Activated T-cell treated with anti-CD3 and anti-CD28 coated beads for 1 hour (primary cell): ENCODE results near the gene CTTNBP2.

Experiments
- DNase-seq: peaks from one replicate; pipeline ENCODE4 v3.0.0-alpha.2; 2020; ENCODE audit warnings: low read depth

Gene CTTNBP2

DNA sequence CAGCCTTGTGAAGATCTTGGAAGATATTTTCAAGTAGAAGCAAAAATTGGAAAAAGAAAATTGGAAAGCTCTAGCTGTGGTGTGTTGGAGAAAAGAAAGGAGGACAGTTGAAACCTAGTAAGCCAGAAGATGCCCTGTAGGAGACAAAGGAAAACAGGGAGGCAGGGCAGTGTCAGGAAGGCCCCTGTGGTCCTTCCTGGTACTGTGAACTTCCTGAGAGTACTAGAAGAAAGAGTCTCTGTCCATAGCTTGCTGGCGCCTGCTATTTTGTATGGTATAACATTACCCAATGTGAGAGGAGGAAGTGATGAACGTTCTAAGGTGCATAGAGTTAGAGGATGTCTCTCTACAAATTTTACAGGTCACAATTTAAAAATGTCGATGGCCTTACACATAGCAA, 183.1 kb downstream of the CTTNBP2 start:
- no peak for DNase-seq

DNA sequence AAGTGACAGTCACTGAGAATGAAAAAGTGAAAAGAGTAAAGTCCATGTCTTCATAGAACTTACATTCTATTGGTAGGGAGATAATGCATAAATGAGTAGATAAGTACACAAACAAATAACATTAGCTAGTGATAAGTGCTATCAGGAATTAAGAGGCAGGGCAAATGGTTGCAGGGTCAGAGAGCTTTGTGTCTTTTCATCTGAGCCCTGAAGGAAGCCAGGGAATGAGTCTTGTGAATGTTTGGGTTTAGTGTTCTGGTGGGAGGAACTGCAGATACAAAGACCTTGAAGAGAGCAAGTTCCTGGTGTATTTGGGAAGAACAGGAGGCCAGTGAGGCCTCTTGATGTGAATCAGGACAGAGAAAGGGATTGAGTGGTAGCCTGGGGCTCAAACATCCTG, 183.8 kb downstream of the CTTNBP2 start:
- no peak for DNase-seq

DNA sequence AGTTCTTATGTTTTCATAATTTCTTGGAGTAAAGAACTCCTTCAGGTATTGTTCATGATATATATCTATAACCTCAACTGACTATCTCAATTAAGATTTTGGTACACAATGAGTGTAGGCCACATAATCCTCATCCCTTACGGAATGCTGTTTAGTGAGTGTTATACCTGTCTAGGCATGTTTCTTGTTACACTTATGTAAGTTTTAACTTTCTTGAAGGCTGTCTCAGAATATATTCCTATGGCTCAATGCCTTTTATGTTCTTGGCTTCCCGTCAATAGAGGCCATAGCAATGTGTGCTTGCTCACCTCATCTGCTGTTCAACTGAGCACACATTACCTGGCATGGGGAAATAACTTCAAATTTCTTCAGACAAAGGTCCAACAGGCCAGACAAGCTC, 185.1 kb downstream of the CTTNBP2 start:
- no peak for DNase-seq

DNA sequence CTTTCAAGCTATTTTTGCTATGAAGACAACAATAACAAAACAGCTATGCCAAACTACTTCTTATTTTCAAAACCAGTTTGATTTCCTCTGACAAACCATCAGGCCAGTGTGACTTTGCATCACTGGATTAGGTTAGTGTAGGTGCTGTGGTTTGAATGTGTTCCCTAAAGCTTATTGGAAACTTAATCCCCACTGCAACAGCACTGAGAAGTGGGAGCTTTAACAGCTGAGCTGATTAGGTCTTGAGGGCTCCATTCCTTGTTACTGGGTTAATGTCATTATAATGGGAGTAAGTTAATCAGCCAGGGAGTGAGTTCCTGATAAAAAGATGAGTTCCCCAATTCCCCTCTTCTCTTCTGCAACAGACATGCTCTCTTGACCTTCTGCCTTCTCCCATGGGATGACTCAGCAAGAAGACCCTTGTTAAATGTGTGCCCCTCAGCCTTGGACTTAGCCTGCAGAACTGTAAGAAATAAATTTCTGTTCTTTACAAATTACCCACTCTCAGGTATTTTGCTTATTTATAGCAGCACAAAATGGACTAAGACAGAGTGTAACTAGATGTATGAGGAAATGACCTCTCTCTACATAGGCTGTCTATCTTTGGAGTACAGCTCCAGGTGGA, 186.8 kb downstream of the CTTNBP2 start:
- no peak for DNase-seq

DNA sequence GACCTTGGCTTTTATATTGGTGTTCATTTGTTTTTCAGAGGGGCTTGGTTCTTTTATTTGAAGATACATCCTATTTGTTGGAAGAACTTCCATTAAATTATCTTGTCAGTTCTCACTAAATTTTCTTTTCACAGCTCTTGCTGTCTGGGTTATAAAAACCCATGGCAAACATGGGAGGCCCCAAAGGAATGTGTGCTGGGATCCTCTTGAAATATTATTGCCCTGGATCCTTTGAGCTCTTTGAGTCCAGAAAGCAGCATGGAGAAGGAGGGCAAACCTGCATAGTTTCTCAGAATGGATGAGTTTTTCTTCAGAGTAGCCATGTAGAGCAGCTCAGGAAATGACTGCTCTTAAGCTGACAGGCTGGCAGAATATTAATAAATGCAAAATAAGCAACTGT, 187.4 kb downstream of the CTTNBP2 start:
- no peak for DNase-seq

DNA sequence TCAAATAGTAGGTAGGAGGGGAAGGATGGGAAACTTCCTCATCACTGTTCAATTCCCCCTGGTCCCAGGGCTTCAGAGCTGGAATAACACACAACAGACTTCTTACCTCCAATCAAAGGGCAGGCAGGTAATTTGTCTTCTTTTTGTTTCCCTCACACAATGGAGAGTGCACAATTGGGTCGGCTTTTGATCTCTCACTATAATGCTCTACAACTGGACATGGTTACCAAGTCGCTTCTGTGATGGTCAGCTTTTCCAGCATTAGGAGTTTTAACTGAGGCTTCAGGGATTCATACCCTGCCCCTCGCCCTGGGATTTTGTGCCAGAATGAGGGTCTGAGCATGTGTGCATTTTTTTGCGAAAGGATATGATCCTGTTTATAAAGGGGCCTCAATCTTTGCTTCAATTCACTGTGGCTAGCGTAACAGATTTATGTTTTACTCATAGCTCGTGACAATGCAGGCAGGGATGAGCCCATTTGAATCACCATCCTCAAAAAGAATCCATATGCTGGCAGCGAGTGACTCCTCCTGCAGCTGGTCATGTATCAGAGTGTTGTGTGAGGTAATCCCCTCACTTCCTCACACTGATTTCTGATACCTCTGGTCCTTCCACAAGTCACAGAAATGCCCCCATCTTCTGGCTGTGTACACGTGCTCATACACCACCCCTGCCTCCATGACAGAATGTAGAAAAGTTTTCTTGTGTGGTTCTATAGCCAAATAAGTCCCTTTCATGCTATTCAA, 189.6 kb downstream of the CTTNBP2 start:
- DNase-seq = no peak

DNA sequence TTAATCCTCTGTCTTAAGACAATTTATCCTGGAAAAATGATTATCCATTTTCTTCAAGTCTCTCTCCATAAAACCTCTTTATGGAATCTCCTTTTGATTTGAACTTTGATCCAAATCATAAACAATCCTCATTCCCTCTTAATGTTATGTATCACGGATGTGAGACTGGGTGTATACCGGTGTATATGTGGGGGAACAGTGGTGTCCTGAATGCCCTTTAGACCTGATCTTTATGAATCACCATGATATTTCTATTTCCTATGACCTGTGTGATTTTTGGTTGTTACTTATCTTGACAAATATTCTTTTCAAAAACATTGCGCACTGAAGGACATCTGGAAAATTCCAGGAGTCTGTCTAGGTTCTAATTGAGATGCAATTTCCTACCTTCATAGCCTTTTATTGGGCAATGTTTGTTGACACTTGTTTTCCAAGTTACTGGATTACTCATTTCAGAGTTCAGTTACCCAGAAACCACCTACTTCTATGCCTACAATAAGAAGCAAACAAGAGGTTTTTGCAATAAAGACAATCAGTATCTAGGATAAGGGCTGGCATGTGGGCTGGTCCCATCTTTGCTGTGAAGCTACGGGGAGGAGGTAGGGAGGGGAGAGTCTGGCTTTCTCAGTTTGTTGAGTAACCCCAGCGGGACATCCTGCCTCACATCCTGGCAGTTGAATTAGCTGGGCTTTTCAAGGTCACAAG, 190.4 kb downstream of the CTTNBP2 start:
- DNase-seq = no peak

DNA sequence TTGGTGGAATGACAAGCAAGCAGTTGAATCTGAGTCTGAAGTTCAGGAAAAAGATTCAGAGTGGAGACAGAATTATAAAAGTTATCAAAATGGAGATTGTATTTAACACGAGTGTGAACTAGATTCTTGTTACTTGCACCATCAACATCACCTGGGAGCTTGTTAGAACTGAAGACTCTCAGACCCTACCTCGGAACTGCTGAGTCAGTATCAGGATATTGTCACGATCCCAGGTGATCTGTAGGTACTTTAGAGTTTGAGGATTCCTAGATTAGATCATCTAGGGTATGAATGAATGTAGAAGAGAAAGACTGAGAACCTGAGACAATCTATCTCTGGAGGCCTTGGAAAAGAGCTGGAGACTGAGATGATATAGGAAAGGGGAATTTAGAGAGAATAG, 194.1 kb downstream of the CTTNBP2 start:
- DNase-seq = no peak

DNA sequence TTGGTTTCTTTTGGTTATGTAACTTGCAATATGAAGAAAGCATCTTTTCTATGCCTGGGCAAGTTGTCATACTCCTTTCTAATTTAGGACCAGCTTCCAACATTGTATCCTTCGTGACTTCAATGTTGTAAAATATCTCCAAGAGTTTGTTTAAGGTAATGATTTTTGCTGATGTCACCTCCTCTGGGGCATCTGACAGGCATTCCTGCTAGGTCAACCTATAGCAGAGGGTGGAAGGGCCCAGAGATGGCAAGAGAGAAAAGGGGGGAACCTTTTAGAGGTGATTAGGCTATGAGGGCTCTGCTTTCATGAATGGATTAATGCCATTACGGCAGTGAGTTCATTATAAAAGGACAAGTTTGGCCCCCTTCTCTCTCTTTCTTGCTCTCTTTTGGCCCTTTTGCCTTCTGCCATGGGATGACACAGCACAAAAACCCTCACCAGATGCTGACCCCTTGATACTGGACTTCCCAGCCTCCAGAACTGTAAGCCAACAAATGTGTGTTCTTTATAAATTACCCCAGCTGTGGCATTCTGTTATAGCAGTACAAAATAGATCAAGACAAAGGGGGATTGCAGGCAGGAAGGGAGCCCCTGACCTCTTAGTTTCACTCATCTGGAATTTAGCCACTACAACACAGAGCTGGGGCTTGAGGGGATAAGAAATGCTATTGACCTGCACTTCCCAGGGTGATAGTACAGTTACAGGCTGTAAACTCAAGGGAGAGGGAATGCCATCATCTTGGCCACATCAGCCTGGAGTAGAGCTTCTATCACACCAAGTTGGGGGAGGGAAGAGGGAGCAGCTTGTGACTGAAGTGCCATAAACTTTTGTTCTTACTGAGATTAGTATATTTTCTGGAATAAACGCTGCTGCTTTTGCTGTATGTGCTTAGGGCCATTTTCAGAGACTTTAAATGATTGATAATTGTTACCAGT, 197.5 kb downstream of the CTTNBP2 start:
- no peak for DNase-seq

DNA sequence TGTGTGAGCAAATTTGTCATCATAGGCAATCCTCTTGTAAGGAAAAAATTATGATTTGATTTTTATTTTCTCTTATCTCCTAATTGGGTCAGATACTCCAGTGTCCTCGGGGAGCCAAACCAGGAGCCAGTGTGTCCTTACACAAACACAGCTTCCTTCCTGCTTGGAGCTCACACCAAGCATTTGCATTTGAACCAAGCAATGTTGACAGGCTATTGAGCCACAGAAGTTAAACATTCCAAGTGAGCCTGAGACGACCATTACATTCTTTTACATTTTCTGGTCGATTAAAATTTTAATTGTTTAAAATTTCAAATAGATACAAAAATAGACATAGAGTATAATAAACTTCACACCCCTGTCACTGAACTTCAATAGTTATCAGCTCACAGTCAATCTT, 198.6 kb downstream of the CTTNBP2 start:
- DNase-seq = no peak

DNA sequence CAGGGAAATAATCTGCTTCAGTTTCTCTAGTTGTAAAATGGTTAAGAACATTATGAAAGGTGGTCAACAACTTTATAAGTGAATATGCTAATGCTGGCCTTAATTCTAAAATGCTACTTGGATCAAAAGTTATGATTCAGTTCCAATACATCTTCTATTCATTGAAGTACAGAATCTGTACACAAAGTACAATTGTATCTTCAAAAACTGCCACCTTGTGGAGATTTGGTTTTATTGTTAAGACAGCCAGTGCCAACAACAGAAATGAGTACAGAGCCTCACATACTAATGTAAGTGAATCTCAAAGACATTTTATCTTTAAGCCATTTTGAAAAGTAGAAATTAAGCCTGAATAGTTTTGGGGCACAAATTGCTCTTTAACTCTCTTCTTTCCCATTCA, 199.4 kb downstream of the CTTNBP2 start:
- DNase-seq = no peak

DNA sequence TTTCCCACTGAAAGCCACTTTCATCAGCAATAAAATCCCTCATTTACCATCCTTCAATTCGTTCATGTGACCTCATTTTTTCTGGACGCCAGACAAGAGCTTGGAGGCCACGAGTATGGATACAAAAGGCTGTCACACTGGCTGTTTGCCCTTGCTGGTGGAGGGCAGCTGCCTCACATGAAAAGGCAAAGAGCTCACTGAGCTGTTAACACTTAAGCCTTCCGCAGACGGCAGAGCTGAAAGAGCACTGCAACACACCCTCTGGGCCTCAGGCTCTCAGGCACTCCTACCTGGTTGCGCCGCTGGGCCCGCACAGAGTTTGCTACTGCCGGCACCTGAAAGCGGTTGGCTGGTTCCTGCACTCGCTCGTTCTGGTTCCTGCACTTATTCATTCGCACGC, 199.9 kb downstream of the CTTNBP2 start:
- no peak for DNase-seq

DNA sequence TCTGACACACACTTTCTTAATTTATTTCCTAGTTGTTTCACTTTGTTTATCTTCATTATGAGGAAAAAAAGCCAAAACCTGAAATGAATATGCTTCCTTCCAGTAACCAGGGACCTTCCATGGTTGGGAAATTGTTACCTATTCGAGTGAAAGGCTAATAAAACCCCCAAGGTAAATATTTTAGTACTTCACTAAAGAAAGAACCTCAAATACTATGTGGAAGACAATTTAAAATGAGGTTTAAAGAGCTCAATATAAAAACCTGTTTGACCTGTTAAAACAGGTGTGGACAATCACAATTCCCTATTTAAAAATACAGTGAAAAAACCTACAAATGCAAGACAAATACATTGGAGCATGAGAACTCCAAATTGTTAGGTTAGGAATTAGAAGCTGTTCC, 200.8 kb downstream of the CTTNBP2 start:
- no peak for DNase-seq

DNA sequence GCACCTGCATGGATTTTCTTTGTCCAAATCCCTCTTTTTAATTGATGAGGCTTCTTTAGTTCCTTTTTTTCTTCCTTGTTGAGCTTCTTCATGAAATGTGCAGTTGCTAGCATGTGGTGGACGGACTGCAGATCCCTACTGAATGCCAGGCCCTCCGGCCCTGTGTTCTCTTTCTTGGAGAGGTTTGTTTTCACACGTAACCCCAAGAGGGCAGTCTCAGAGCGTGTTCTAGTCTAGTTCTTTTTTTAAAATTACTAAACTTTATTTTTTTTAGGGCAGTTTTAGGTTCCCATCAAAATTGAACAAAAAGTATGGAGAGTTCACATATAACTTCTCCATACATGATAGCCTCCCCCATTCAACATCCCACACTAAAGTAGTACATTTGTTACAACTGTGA, 203.4 kb downstream of the CTTNBP2 start:
- no peak for DNase-seq

DNA sequence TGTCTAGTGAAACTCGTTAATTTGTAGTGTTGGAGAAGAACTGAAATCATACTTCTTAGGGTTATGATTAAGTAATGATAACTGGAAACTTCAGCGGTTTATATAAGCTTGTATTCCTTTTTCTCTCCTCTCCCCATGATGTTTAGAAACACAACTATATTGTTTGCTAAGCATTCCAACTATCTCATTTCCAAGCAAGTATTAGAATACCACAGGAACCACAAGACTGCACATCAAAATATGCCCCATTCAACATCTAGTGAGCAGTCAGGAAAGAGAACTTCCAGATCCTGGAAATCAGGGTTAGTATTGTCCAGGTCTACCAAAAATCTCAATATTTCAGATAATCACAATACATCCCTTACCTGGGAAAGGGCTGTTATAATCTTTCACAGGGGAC, 205.8 kb downstream of the CTTNBP2 start:
- no peak for DNase-seq

DNA sequence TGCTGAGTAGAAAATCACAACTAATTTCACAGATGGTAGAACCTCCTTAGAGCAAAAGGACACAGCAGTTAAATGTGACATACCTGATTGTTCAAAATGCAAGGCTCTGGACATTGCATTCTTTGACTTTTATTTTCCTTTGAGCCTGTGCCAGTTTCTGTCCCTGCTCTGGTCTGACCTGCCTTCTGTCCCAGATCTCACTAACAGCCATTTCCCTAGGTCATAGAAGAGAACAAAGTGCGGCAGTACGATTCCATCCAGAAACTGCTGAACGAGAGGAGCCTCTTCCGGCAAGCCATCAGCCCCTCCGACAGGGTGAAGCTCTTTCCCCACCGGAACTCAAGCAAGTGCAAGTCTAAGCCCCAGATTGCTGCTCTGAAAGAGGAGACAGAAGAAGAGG, 206.6 kb downstream of the CTTNBP2 start:
- DNase-seq = no peak

DNA sequence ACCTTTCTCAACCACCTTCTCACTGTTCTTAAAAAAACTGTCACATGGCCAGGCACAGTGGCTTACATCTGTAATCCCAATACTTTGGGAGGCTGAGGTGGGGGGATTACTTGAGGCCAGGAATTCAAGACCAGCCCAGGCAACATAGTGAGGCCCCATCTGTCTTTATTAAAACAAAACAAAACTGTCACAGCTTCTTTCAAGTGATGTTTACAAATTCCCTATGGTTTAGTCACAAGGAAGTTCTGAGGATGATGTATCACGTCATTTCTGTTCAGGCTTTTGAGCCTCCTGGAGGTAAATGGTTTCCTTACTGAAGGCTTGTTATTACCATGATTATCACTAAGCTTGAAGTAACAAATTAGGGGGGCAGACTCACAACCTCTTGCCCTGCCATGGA, 207.2 kb downstream of the CTTNBP2 start:
- no peak for DNase-seq

DNA sequence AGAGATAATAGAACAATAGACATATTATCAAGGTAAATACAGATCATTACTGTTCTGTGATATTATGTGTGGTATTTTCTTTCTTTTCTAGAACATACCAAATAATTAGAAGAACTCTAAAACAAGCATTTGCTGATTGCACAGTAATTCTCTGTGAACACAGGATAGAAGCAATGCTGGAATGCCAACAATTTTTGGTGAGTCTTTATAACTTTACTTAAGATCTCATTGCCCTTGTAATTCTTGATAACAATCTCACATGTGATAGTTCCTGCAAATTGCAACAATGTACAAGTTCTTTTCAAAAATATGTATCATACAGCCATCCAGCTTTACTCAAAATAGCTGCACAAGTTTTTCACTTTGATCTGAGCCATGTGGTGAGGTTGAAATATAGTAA, 207.9 kb downstream of the CTTNBP2 start:
- DNase-seq = no peak

DNA sequence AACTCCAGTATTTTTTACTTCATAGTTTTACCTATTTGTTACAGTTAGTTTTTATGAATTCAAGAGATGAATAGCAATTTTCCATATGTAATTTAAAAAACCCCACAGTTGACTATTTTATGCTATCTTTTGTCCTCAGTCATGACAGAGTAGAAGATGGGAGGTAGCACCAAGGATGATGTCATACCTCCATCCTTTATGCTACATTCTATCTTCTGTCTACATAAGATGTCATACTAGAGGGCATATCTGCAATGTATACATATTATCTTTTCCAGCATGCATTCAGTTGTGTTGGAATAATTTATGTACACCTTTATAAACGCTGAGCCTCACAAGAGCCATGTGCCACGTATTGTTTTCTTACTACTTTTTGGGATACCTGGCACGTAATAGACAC, 209.2 kb downstream of the CTTNBP2 start:
- DNase-seq = no peak

DNA sequence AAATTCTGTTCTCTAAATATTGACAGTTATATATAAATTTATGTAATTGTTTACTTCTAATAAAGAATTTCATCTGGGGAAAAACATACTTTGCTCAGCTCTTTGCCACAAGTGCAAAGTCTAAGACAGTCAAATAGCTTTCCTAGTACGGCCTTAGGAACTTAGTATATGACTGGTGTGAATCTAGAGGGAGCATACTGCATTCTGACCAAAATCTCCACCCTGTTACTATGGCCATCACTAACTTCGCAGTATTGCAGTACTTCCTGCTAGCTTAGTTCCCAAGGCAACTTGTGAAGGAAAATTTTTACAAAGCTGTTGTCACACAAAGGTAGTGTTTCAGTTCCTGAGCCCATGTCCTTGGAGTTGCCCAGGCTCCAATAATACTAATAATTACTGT, 211.9 kb downstream of the CTTNBP2 start:
- DNase-seq = no peak
